CD4-positive, alpha-beta T cell treated with Interleukin-17A for 1 hour (primary cell): ENCODE results near the gene FMNL2.

Experiments
- DNase-seq: peaks from one replicate; pipeline ENCODE4 v3.0.0-alpha.2; 2020

The FMNL2 gene

GRCh38 chr2:152342259-152343046 lies 7.5 kb downstream of the FMNL2 start:
- DNase-seq = no peak

DNA sequence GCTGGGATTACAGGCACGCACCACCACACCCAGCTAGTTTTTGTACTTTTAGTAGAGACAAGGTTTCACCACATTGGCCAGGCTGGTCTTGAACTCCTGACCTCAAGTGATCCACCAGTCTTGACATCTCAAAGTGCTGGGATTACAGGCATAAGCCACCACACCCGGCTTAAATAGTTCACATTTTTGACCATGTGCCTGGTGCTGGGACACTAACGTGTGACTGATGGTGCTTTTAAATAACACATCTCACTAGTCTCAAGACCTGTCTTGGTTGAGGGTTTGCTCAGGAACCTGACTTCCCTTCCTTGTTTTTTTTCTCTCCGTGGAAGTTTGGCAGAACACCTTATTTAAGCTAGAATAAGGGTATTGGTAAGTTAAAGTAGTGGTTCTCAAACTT lies 8.5 kb downstream of the FMNL2 start:
- no peak for DNase-seq

DNA sequence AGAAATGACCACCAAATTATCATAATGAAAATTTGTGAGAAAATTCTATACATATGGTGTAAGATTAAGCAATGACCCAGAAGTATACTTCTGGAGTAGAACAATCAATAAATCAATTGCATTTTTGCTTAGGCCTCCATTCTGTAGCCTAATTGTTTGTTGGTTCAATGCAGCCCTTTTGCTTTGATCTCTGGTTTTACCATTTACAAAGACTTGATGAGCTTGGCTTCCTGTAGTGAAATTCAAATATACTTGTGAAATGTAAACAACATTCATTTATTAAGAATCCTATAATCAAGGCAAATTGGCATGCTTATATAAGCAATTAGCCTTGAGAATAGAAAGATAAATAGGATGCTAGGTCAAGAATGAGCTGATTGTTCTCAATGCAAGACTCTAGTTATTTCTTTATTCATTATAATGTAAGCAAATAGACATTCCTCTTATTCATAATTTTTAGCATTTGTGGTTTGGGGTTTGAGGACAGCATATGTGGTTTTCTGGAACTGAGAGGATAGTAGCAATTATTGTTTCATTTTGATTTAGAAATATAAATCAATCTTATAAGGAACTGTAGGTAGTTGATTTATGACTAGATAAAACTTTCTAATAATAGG lies 9.7 kb downstream of the FMNL2 start:
- DNase-seq = no peak

DNA sequence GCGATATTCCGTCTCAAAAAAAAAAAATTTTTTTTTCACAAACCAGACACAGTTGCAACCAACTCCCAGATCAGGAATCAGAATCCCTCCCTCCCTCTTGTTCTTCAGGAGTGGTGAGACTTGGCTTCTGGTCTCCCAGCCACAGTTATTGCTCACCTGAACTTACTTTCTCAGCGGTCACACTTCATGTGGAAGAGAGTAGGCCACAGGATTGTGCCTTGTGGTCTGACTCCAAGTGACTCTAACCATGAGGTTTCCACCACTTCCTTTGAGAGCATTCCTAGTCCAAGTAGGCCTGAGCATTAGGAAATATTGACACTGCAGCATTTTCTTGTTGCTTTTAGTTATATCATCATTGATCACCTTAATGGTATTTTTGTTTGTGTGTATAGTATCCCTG lies 12.1 kb downstream of the FMNL2 start:
- no peak for DNase-seq

- no peak for DNase-seq
Observed at GRCh38 chr2:152348388-152348787, 13.4 kb downstream of the FMNL2 start.

DNA sequence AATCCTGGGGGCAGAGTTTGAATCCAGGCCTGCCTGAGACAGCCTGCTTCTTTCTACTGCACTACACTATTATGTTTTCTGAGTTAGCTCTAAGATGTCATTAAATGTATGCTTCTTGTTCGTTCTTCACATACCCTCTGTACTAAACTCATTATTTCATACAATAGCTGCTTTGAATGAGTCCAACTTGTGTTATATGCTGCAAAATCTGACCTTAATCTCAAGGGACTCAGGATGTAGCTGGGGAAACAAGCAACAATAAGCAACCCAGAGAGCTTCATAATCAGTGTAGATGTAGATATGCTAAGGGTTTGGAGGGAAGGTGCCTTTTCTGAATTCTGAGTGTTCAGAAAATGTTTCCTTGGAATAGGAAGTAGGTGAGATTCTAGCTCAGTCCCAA lies 14.4 kb downstream of the FMNL2 start:
- no peak for DNase-seq

- no peak for DNase-seq
Observed at GRCh38 chr2:152350155-152350679, 15.2 kb downstream of the FMNL2 start.

DNA sequence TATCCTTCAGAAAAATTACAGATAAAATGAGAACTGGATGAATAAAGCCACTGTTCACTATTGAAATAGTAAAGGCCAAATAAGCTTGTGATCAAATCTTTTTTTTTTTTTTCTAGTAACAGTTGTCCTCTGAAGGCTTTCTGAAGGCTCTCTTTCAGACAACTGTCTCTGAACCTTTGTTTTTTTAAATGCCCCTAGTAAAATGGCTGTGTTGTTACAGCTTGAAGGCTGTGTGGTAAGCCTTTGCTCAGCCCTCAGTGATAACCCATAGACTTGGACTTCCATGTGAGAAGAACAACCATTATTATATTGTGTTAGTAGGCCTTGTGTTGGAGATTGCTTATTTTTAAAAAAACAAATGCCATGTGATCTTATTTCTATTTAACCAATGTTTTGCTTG lies 17.6 kb downstream of the FMNL2 start:
- no peak for DNase-seq

DNA sequence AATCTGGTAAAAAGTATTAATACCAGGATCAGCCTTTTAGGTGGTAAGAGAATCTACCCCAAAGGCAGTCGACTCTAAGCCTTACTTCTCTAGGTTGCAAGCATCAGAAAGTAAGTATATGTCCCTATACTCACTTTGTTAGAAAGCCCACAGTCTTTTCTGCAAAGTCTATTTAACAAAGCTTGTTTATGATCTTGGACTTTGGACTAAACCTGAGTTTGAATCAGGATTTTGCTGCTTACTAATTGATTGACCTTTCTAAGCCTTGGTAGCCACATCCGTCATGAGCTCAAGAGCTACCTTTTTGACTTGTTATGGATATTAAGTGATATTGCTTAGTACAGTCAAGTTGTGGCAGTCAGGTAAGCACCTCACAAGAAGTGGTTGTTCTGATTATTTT lies 18.4 kb downstream of the FMNL2 start:
- no peak for DNase-seq

- DNase-seq = no peak
Observed at GRCh38 chr2:152354069-152354755, 19.2 kb downstream of the FMNL2 start.

GRCh38 chr2:152354909-152355308 lies 19.9 kb downstream of the FMNL2 start:
- DNase-seq = no peak

GRCh38 chr2:152355409-152355831 lies 20.4 kb downstream of the FMNL2 start:
- no peak for DNase-seq

- no peak for DNase-seq
Observed at GRCh38 chr2:152359573-152360363, 24.8 kb downstream of the FMNL2 start.

GRCh38 chr2:152363936-152364335 lies 29.0 kb downstream of the FMNL2 start:
- DNase-seq = no peak

DNA sequence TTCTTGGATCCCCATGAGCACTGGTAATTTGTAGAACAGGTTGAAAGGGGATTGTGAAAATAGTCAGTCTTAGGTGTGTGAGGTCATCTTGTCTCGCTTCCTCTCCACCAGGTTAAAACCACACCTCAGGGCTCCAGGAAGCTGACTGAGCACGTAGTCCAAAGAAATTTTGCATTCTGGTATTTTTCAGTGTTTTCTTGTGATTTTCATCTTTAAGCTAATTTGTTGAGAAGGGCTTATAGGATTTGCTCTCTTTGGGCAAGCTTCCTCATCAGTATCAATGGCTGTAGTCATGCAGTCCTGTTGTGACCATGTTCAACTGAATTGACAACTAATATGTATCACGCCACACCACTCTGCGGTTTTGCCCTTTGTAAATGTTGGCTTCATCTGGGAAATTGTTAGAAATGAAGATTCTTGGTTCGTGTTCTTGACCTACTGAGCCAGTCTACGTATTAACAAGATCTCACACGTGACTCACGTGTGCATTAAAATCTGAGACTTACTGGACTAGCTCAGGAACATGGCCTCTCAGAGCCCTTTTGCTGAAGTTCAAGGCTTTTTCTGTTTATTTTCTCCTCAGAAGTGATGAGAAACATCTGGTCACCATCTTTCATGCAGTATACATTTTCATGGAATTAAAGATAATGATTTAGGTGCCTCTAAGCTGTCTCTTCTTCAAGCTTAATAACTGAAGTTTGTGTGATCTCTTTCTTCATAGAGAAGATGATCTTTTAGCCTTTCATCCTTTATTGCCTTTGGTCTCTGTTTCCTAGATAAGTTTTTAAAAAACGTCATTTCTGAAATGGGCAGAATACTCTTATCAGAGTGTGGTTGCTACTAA lies 32.8 kb downstream of the FMNL2 start:
- no peak for DNase-seq

DNA sequence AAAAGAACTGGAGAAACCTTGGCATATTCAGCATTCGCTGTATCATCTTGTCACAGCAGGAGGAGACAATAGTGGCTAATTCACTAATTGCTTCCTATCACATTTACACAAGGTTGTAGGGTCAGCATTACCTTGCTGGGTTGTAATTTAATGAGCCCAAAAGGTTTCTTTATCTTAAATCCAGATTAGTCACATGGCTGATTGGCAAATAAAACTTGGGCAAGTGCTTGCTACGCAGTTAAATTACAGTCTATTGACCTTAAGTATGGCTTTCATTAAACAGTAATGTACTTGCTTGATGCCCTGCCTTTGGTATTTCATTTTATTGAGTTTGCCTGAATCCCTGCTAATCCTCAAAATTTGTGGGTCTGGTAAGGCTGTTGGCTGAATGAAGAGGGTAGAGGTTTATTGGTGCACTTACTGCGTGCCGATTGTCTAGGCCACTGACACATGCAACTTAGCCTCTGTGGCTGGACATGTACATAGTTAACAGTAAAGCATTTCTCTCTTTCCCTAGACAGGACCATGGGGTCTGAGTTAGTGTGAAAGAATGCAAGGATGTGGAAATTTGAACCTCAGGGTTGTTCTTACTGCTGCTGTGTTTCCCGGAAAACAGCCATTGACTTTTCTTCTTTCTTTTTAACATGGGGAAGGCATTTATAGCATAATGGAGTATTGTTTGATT lies 34.3 kb downstream of the FMNL2 start:
- DNase-seq = no peak

DNA sequence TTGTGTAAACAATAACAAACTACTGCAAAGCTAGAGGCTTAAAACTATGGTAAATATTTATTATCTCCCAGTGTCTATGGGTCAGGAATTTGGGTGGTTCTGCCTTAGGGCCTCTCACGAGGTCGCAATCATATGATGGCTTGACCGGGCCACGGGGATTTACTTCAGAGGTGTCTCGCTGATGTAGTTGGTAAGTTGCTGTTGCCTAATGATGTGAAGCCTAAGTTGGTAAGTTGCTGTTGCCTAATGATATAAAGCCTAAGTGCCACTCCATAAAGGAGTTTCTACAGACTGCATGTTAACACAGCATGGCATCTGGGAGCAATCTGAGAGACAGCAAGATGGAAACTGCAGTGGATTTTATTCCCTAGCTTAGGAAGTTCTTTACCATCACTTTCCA lies 35.8 kb downstream of the FMNL2 start:
- DNase-seq = no peak

DNA sequence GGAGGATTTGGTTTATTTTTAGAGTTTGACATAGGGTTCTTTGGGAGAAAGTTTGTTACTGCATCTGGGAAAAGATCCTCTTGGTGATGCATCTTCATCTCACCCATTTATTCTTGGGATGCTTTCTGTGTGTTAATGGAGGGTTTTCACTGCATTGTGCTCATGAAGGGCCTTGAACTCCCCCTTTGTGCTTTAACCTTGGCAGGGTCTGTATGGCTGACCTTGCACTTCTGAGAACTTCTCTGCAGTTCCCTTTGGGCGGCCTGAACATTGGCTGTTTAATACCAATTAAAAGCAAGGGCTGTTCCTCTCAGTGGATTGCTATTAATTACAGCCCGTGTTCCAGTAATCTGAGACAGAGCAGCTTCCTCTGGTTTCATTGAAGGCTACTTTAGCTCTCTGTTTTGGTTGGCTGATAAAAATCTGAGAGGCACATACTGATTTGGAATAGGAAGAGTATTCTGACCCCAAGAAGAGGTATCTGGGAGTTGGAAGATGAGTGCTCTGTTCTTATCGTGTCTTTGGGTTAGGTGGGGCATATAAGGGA lies 37.5 kb downstream of the FMNL2 start:
- DNase-seq = no peak

DNA sequence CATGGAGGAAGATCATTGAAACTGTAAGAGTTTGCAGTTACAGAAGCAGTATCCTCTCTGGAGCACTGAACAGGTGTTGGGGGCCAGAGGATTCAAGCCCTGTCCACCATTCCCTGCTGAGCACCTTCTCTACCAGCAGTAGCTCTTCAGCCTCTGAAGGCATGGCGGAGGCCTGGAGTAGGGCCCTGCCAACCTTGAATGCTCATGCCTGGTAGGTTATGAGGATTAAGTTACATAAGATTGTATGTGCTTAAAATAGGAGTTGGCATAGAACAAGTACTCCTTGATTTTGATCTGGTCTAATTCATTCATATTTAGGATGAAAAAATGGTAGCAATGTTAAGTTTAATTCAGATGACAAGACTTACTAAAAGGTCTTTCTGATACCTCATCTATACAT lies 40.2 kb downstream of the FMNL2 start:
- DNase-seq = no peak

DNA sequence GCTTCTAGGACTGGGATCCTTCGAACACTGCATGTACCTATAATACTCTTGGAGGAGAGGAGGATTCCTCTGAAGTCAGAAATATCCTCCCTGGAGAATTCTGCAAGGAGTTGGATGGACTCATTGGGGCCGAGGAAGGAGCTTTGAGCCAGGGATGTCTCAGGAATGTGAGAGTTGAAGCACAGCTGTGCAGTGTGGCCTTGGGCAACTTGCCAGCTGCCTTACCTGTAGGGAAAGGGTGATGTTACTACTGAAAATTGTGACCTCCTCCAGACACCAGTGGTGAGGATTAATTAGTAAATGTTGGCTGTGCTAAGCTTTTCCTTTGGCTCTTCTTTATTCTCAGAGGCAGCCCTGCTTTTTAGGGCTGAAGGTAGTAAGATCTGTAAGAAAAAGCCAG lies 41.4 kb downstream of the FMNL2 start:
- no peak for DNase-seq

GRCh38 chr2:152376968-152377367 lies 42.0 kb downstream of the FMNL2 start:
- no peak for DNase-seq
